Sigmoid colon (tissue), 7 donors: ENCODE data around the gene ZNF575. TPM values are rescaled to one million over a fixed set of nuclear protein-coding genes. Genes with fewer than 3 reads are reported as not detected.
"Not testable (repeated sequence)": the region's sequence is repeated elsewhere in the genome, so short reads cannot be mapped to it uniquely, and the experiment has no call there.

Source experiments
- DNase-seq: peaks from one replicate; pipeline ENCODE4 v3.0.0-alpha.2; 2019
- H3K27ac ChIP-seq, 4 donors: fragments of 200-600 bp; sonication (generic); one replicate each; pipeline ENCODE4 v1.5.1; 2016 to 2019; ENCODE audit warnings: mild to moderate bottlenecking in 1 of 4
- H3K27me3 ChIP-seq, 3 donors: fragments of 200-600 bp; sonication (generic); one replicate each; pipeline ENCODE4 v1.5.1; 2019; ENCODE audit warnings: mild to moderate bottlenecking in 1 of 3
- H3K36me3 ChIP-seq, 4 donors: fragments of 200-600 bp; sonication (generic); one replicate each; pipeline ENCODE4 v1.5.1; 2016 to 2019
- H3K4me1 ChIP-seq, 4 donors: fragments of 200-600 bp; sonication (generic); one replicate each; pipeline ENCODE4 v1.5.1; 2017 to 2019
- H3K4me3 ChIP-seq, 4 donors: fragments of 200-600 bp; sonication (generic); one replicate each; pipeline ENCODE4 v1.5.1; 2017 to 2019; ENCODE audit warnings: mild to moderate bottlenecking in 2 of 4, moderate library complexity in 1 of 4
- H3K9me3 ChIP-seq, 4 donors: fragments of 200-600 bp in 3 of 4; sonication (generic) in 3 of 4; one replicate each; pipeline versions ENCODE4 v1.5.1 to v1.6.1; 2013 to 2019
- EP300 ChIP-seq, 4 donors: sonication (generic); formaldehyde crosslinking; IDR thresholded peaks; one replicate each; pipeline ENCODE4 v1.6.1; 2017; ENCODE audit warnings: antibody characterized with exemption in 4 of 4
- POLR2A ChIP-seq, 2 donors: fragments of 450-650 bp; IDR thresholded peaks; one replicate each; pipeline ENCODE4 v1.6.1; 2016; ENCODE audit warnings: antibody characterized with exemption in 2 of 2, mild to moderate bottlenecking in 2 of 2, moderate library complexity in 2 of 2
- POLR2AphosphoS5 ChIP-seq, 4 donors: sonication (generic); formaldehyde crosslinking; IDR thresholded peaks; one replicate each; pipeline ENCODE4 v1.6.1; 2017; ENCODE audit warnings: antibody characterized with exemption in 4 of 4
- WGBS, 2 donors: extraction: QIAGEN DNeasy Blood & Tissue Kit; methylation state at CpG; one replicate each; pipeline ENCODE4 v1.1.7; 2013; 5-methylcytosine and 5-hydroxymethylcytosine counted together
- intact Hi-C: fragments of 100-400 bp; cut with DNase I; formaldehyde crosslinking; loops from one replicate; pipeline ENCODE4 v1.15.1; 2023
- polyA plus RNA-seq, 3 donors: library from polyadenylated mRNA; stranded (reverse); fragments of 200-250 nt; gene quantifications; one replicate each; pipeline ENCODE4 v1.2.3, GENCODE V29; 2013
- total RNA-seq, 4 donors: library from RNA; depleted of rRNA; stranded (reverse); fragments of >200 nt; gene quantifications; one replicate each; pipeline ENCODE4 v1.1.0, GENCODE V29; 2016
- TF ChIP-seq, protein P1 (sequence below), 4 experiments: fragments of 450-650 bp in 3 of 4; fragments of 200-600 bp in 1 of 4; IDR thresholded peaks; one replicate each; pipeline ENCODE4 v1.5.1; 2016 to 2019; ENCODE audit warnings: antibody characterized with exemption in 4 of 4, mild to moderate bottlenecking in 3 of 4, moderate library complexity in 2 of 4
- donor health status: healthy with polysubstance abuse.
- donor health status: Bipolar disorder and iron deficiency.
- donor health status: healthy.

Gene ZNF575
- total and polyA plus RNA-seq, 7 donors: 0.14 to 4.2 (median 4.1) TPM; not detected in 3

DNA sequence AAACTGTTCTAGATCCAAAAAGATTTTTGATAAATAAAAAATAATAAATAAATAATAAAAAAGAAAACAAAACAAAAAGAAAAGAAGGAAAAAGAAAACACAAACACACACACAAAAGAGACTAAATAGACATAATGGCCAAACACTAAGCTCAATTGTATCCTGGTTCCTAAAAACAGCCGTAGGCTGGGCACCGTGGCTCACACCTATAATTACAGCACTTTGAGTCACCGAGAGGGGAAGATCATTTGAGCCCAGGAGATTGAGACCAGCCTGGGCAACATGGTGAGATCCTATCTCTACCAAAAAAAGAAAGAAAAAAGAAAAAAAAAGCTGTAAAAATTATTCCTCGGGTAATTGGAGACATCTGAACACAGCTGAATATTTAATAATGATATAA, 14.9 kb upstream of the ZNF575 start:
- no peak for DNase-seq
- intact Hi-C loops: no loop called here
- H3K36me3 ChIP-seq: peaks cover 0 to 6% (median 2%) of the 10 kb centered on the region in 4 donors
- TF ChIP-seq POLR2A (IDR thresholded peaks at IDR 0.05) (no peak), POLR2AphosphoS5 (IDR thresholded peaks at IDR 0.05) (no peak), EP300 (IDR thresholded peaks at IDR 0.05) (no peak)
- TF ChIP-seq, protein P1, sequence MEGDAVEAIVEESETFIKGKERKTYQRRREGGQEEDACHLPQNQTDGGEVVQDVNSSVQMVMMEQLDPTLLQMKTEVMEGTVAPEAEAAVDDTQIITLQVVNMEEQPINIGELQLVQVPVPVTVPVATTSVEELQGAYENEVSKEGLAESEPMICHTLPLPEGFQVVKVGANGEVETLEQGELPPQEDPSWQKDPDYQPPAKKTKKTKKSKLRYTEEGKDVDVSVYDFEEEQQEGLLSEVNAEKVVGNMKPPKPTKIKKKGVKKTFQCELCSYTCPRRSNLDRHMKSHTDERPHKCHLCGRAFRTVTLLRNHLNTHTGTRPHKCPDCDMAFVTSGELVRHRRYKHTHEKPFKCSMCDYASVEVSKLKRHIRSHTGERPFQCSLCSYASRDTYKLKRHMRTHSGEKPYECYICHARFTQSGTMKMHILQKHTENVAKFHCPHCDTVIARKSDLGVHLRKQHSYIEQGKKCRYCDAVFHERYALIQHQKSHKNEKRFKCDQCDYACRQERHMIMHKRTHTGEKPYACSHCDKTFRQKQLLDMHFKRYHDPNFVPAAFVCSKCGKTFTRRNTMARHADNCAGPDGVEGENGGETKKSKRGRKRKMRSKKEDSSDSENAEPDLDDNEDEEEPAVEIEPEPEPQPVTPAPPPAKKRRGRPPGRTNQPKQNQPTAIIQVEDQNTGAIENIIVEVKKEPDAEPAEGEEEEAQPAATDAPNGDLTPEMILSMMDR (IDR thresholded peaks at IDR 0.05): no peak
- H3K27me3 ChIP-seq: no peaks in the 10 kb centered on the region
- H3K27ac ChIP-seq: no peak overlapping the region
- peaks cover 0 to 7% (median 0%) of the 10 kb centered on the region in 4 donors for H3K4me1 ChIP-seq
- no peaks in the 10 kb centered on the region for H3K9me3 ChIP-seq
- WGBS, 2 donors: 30 to 71% methylated on average over 4 of the region's 4 CpGs
- H3K4me3 ChIP-seq: no peak overlapping the region

DNA sequence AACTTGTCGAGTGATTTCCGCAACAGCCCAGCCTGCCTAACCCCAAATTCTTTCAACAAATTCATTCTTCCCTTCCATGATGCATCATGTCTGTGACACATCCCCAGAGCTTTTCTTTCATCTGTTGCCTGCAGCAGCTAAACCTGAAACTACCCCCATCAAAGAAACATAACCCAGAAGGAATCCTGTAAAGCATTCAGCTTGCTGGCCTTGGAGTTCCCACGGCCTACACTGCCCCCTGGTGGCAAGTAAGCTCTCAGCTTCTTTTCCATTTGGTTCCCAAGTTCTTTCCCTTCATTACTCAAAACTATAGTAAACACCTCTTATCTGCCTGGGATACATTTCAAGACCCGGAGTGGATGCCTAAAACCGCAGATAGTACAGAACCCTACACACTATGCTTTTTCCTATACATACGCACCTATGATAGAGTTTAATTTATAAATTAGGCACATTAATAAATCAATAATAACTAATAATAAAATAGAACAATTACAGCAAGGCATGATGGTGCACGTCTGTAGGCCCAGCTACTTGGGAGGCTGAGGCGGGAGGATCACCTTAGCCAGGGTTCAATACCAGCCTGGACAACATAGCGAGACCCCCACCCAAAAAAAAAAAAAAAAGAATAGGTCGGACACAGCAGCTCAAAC, 13.4 kb upstream of the ZNF575 start:
- H3K27ac ChIP-seq: no peak overlapping the region
- peak; percentile 87 for DNase-seq
- no peaks in the 10 kb centered on the region for H3K27me3 ChIP-seq
- intact Hi-C loops: loop anchor here (1.0 kb wide), 1 partner anchor 72 kb away; no protein-coding TSS in a partner anchor
- H3K9me3 ChIP-seq: no peaks in the 10 kb centered on the region
- peaks cover 0 to 7% (median 2%) of the 10 kb centered on the region in 4 donors for H3K36me3 ChIP-seq
- peaks cover 0 to 7% (median 1%) of the 10 kb centered on the region in 4 donors for H3K4me1 ChIP-seq
- H3K4me3 ChIP-seq: no peak overlapping the region
- 51 to 56% methylated on average over 10 of the region's 10 CpGs for WGBS, 2 donors
- TF ChIP-seq, protein P1 (IDR thresholded peaks at IDR 0.05): peak; percentile 79 to 88 (median 80)
- TF ChIP-seq POLR2AphosphoS5 (IDR thresholded peaks at IDR 0.05): peak in 1 of 4 donors; percentile 22
- TF ChIP-seq EP300 (IDR thresholded peaks at IDR 0.05): no peak
- TF ChIP-seq POLR2A (IDR thresholded peaks at IDR 0.05): no peak

DNA sequence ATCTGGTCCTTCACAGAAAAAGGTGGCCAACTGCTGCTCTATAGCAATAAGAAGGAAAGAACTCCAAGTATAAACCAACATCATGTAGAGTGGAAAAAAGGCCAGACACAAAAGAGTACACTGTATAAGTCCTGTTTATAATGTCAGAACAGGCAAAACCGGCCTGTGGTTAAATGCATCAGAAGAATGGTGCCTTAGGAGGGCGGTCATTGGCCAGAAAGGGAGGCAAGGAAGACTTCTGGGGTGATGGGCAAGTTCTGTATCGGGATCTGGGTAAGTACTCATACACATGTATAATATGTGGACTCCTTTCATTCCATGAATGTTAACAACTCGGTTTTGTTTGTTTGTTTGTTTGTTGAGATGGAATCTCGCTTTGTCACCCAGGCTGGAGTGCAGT, 10.1 kb upstream of the ZNF575 start:
- intact Hi-C loops: no loop called here
- 66 to 85% methylated on average over 5 of the region's 5 CpGs for WGBS, 2 donors
- TF ChIP-seq, protein P1 (IDR thresholded peaks at IDR 0.05): no peak
- no peak for TF ChIP-seq POLR2AphosphoS5 (IDR thresholded peaks at IDR 0.05)
- no peak for TF ChIP-seq EP300 (IDR thresholded peaks at IDR 0.05)
- no peak for TF ChIP-seq POLR2A (IDR thresholded peaks at IDR 0.05)
- H3K27me3 ChIP-seq: no peaks in the 10 kb centered on the region
- H3K4me1 ChIP-seq: peaks cover 0 to 35% (median 25%) of the 10 kb centered on the region in 4 donors
- no peak overlapping the region for H3K4me3 ChIP-seq
- peaks cover 0 to 7% (median 0%) of the 10 kb centered on the region in 4 donors for H3K36me3 ChIP-seq
- no peak for DNase-seq
- H3K9me3 ChIP-seq: no peaks in the 10 kb centered on the region
- no peak overlapping the region for H3K27ac ChIP-seq

DNA sequence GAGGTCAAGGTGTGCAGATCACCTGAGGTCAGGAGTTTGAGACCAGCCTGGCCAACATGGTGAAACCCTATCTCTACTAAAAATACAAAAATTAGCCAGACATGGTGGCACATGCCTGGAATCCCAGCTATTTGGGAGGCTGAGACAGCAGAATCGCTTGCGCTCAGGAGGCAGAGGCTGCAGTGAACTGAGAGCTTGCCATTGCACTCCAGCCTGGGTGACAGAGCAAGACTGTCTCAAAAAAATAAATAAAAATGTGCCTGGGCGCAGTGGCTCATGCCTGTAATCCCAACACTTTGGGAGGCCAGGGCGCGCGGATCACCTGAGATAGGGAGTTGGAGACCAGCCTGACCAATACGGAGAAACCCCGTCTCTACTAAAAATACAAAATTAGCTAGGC, 9.3 kb upstream of the ZNF575 start:
- intact Hi-C loops: loop anchor here (2.0 kb wide), 1 partner anchor 19 kb away; the partner anchor contains the start of gene PHLDB3
- H3K36me3 ChIP-seq, DNase-seq, H3K4me3 ChIP-seq, H3K27me3 ChIP-seq, H3K27ac ChIP-seq, H3K9me3 ChIP-seq: not testable (repeated sequence)
- WGBS, 2 donors: 95 to 97% methylated on average over 8 of the region's 8 CpGs
- peaks cover 0 to 40% (median 29%) of the 10 kb centered on the region in 4 donors for H3K4me1 ChIP-seq

DNA sequence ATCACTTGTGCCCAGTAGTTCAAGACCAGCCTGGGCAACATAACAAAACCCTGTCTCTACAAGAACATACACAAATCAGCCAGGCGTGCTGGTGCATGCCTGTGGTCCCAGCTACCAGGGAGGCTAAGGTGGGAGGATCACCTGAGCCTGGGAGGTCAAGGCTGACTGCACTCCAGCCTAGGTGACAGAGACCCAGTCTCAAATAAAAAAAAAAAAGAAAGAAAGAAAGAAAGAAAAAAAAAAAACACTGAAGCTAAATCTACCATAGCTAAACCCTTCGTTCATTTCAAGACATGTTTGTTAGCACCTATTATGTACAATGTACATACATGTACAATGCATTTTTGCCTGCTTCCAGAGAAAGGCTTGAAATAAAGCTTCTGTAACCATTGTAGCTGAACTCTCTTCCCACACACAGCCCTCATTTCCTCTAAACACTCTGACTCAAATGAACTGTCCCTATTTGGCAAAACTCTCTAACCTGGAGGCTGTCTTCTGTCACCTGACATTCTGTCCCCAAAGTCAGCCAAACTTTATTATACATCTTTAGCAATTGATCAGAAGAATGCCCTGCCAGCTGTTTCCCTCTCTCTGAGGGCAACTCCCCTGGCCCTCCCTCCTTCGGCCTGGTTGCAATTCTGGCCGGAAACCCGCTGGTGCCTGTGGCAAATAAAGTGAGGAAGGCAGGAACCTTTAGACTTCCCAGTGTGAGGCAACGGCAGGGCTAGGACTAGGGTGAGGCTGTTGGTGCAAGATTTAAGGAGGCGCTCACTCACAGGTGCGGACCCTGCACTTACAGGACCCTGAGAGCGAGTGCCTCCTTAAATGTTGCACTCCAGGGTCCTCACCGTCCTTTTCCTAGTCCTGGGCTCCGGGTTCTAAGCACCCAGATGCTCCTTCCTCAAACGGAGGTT, 7.8 kb upstream of the ZNF575 start:
- 4 to 8% methylated on average over 12 of the region's 12 CpGs for WGBS, 2 donors
- no peaks in the 10 kb centered on the region for H3K9me3 ChIP-seq
- H3K4me3 ChIP-seq: peak overlapping the region; percentile 58 to 83 (median 82)
- DNase-seq: peak; percentile 75
- intact Hi-C loops: loop anchor here (2.0 to 5.0 kb wide), 2 partner anchors 20 to 63 kb away; partner anchors contain the start of gene PHLDB3
- H3K36me3 ChIP-seq: peaks cover 0 to 7% (median 0%) of the 10 kb centered on the region in 4 donors
- peaks cover 0 to 33% (median 29%) of the 10 kb centered on the region in 4 donors for H3K4me1 ChIP-seq
- peak overlapping the region; percentile 80 to 88 (median 88) for H3K27ac ChIP-seq
- TF ChIP-seq POLR2A (IDR thresholded peaks at IDR 0.05) (no peak), POLR2AphosphoS5 (IDR thresholded peaks at IDR 0.05) (peak in 2 of 4 donors; percentile 14 to 31)
- H3K27me3 ChIP-seq: no peaks in the 10 kb centered on the region
